Measurements from ENCODE around the gene CPNE1.
"Not testable (repeated sequence)": the region's sequence is repeated elsewhere in the genome, so short reads cannot be mapped to it uniquely, and the experiment has no call there.

Gene CPNE1

GRCh38 chr20:35664466-35665206 is at the start of gene CPNE1, which contains the start of gene RBM12:
Gene CPNE1, minus strand, starts transcription at chr20:35664900. Its CDS starts 31,977 bp downstream, at chr20:35632923.
Gene RBM12, minus strand, starts transcription at chr20:35664900. Its CDS starts 9,578 bp downstream, at chr20:35655322.
- peak; percentile 82 for DNase-seq (ENCODE audit: low read depth)

- no peak for DNase-seq (ENCODE audit: low read depth)
These were observed 49.4 kb upstream of the CPNE1 start for GRCh38 chr20:35714127-35714526.

GRCh38 chr20:35713120-35713519 is 48.4 kb upstream of the CPNE1 start:
- not testable (repeated sequence) for DNase-seq (ENCODE audit: low read depth)

- no peak for DNase-seq (ENCODE audit: low read depth)
These were observed 47.0 kb upstream of the CPNE1 start for GRCh38 chr20:35711588-35712209.

- DNase-seq (ENCODE audit: low read depth) = no peak
These were observed 46.3 kb upstream of the CPNE1 start for GRCh38 chr20:35710884-35711587.

GRCh38 chr20:35710039-35710438 is 45.3 kb upstream of the CPNE1 start:
- no peak for DNase-seq (ENCODE audit: low read depth)

GRCh38 chr20:35709259-35709658 is 44.6 kb upstream of the CPNE1 start:
- no peak for DNase-seq (ENCODE audit: low read depth)

GRCh38 chr20:35708502-35708901 is 43.8 kb upstream of the CPNE1 start:
- no peak for DNase-seq (ENCODE audit: low read depth)

- not testable (repeated sequence) for DNase-seq (ENCODE audit: low read depth)
These were observed 42.2 kb upstream of the CPNE1 start for GRCh38 chr20:35706591-35707529.

GRCh38 chr20:35705894-35706293 is 41.2 kb upstream of the CPNE1 start:
- not testable (repeated sequence) for DNase-seq (ENCODE audit: low read depth)

- DNase-seq (ENCODE audit: low read depth) = no peak
These were observed 40.0 kb upstream of the CPNE1 start for GRCh38 chr20:35704514-35705261.

- DNase-seq (ENCODE audit: low read depth) = no peak
These were observed 38.4 kb upstream of the CPNE1 start for GRCh38 chr20:35702824-35703695.

- no peak for DNase-seq (ENCODE audit: low read depth)
These were observed 37.5 kb upstream of the CPNE1 start for GRCh38 chr20:35702051-35702823.

- no peak for DNase-seq (ENCODE audit: low read depth)
These were observed 36.0 kb upstream of the CPNE1 start for GRCh38 chr20:35700625-35701148.

- DNase-seq (ENCODE audit: low read depth) = no peak
These were observed 35.4 kb upstream of the CPNE1 start for GRCh38 chr20:35699957-35700624.

GRCh38 chr20:35699127-35699956 is 34.6 kb upstream of the CPNE1 start, which contains the start of the genes NFS1 and ROMO1:
Gene NFS1, minus strand, starts transcription at chr20:35699352. Its CDS starts 64 bp downstream, at chr20:35699288.
Gene ROMO1, plus strand, starts transcription at chr20:35699405. Its CDS starts 228 bp downstream, at chr20:35699633.
- peak; percentile 69 for DNase-seq (ENCODE audit: low read depth)

Measured in stimulated activated CD8-positive, alpha-beta memory T cell treated with anti-CD3 and anti-CD28 coated beads, Interleukin-7, amount 100 ng/mL, for 24 hours (primary cell).